ENCODE results near the gene CHMP1A. TPM values are rescaled to one million over a fixed set of nuclear protein-coding genes. Genes with fewer than 3 reads are reported as not detected.
"Not testable (repeated sequence)": the region's sequence is repeated elsewhere in the genome, so short reads cannot be mapped to it uniquely, and the experiment has no call there.

The CHMP1A gene
- polyA plus RNA-seq, 3 donors from 2014 or later, result 102 to 111 (median 103) TPM

DNA sequence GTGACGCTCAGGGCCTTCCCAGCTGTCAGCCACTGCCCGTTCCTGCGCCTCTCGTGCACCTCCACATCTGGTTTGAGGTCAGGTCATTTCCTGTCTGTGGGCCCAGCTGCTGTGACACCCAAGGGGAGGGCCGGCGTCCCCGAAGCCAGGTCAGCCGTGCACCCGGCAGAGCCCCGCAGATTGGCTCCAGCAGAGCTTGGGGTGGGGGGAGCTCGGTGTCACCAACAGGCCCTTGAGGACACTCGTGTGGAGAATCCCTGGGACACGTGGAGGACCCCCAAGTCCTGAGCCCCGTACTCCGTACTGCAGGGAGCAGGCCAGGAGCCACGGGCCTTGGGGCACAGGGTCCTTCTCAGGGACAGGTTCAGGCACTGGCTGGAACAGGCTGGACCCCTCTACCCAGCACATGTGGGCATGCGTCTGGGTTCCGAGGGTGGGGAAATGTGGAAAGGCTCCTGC, 39.2 kb upstream of the CHMP1A start:
- Mint-ChIP-seq H3K27ac (peak overlapping the region; percentile 51 to 88 (median 78)), H3K4me1 (peaks cover 24 to 45% of the 10 kb centered on the region in 2 donors), H3K27me3 (ENCODE audit: low read depth in 3 of 3) (peaks cover 5 to 28% (median 25%) of the 10 kb centered on the region in 3 donors), H3K9me3 (no peaks in the 10 kb centered on the region), H3K4me3 (peak overlapping the region; percentile 31 to 75 (median 71)), H3K36me3 (peaks cover 4 to 5% (median 5%) of the 10 kb centered on the region in 3 donors)
- DNase-seq, result peak; percentile 82 to 84 (median 83)

- peaks cover 5 to 28% (median 21%) of the 10 kb centered on the region in 3 donors for H3K27me3 Mint-ChIP-seq (ENCODE audit: low read depth in 3 of 3)
- peaks cover 24 to 45% of the 10 kb centered on the region in 2 donors for H3K4me1 Mint-ChIP-seq
- H3K27ac Mint-ChIP-seq, result peak overlapping the region in 5 of 6 donors; percentile 72 to 88 (median 79)
- no peaks in the 10 kb centered on the region for H3K9me3 Mint-ChIP-seq
- peaks cover 4 to 5% (median 5%) of the 10 kb centered on the region in 3 donors for H3K36me3 Mint-ChIP-seq
- H3K4me3 Mint-ChIP-seq, result peak overlapping the region; percentile 31 to 75 (median 71)
- no peak for DNase-seq
These were observed 38.6 kb upstream of the CHMP1A start for GRCh38 chr16:89695875-89696669.

DNA sequence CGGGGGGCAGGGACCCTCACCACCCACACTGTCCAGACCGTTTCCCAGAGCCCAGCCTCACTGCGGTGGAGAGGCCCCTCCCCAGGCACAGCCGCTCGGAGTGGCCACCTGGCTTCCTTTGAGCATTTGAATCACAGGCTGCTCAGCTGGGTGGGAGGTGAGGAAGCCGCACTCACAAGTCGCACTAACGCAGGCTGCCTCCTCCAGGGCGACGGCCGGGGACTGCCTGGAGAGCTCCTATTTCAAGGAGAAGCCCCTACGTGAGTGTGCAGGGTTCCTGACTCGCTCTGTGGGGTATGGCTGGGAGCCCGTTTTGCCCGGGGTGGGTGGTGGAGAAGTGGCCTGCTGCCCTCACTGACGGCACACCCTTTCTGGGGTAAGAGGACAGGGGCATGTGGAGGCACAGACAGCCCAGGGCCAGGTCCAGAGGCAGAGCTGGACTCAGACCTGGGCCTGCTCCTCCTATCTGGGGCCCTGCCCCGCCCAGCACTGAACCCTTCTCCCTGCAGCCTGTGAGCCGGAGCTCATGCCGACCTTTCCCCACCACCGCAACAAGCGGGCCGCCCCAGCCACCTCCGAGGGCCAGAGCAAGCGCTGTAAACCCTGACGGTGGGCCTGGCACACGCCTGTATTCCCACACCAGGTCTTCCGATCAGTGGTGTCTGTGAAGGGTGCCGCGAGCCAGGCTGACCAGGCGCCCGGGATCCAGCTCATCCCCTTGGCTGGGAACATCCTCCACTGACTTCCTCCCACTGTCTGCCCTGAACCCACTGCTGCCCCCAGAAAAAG, 37.8 kb upstream of the CHMP1A start:
- H3K36me3 Mint-ChIP-seq, result peaks cover 5 to 7% (median 6%) of the 10 kb centered on the region in 3 donors
- no peaks in the 10 kb centered on the region for H3K9me3 Mint-ChIP-seq
- peaks cover 24 to 42% of the 10 kb centered on the region in 2 donors for H3K4me1 Mint-ChIP-seq
- no peak for DNase-seq
- H3K4me3 Mint-ChIP-seq, result peak overlapping the region in 1 of 5 donors; percentile 14
- peaks cover 5 to 28% (median 17%) of the 10 kb centered on the region in 3 donors for H3K27me3 Mint-ChIP-seq (ENCODE audit: low read depth in 3 of 3)
- peak overlapping the region in 5 of 6 donors; percentile 16 to 85 (median 46) for H3K27ac Mint-ChIP-seq

DNA sequence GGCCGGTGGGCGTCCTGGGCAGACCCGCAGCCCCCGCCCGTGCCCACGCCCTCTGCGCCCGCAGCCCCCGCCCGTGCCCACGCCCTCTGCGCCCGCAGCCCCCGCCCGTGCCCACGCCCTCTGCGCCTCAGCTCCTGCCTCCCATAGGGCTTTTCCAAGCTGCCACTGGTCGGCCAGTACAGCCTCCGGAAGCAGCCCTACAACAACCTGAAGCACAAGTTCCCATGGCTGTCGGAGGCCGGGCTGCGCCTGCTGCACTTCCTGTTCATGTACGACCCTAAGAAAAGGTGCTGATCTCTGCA, 37.2 kb upstream of the CHMP1A start:
- Mint-ChIP-seq H3K36me3 (peaks cover 5 to 10% (median 9%) of the 10 kb centered on the region in 3 donors), H3K27me3 (ENCODE audit: low read depth in 3 of 3) (peaks cover 2 to 25% (median 13%) of the 10 kb centered on the region in 3 donors), H3K4me1 (peaks cover 24 to 41% of the 10 kb centered on the region in 2 donors), H3K27ac (peak overlapping the region in 3 of 6 donors; percentile 16 to 53 (median 46)), H3K4me3 (peak overlapping the region in 1 of 5 donors; percentile 14)
- H3K9me3 Mint-ChIP-seq, DNase-seq: not testable (repeated sequence)

DNA sequence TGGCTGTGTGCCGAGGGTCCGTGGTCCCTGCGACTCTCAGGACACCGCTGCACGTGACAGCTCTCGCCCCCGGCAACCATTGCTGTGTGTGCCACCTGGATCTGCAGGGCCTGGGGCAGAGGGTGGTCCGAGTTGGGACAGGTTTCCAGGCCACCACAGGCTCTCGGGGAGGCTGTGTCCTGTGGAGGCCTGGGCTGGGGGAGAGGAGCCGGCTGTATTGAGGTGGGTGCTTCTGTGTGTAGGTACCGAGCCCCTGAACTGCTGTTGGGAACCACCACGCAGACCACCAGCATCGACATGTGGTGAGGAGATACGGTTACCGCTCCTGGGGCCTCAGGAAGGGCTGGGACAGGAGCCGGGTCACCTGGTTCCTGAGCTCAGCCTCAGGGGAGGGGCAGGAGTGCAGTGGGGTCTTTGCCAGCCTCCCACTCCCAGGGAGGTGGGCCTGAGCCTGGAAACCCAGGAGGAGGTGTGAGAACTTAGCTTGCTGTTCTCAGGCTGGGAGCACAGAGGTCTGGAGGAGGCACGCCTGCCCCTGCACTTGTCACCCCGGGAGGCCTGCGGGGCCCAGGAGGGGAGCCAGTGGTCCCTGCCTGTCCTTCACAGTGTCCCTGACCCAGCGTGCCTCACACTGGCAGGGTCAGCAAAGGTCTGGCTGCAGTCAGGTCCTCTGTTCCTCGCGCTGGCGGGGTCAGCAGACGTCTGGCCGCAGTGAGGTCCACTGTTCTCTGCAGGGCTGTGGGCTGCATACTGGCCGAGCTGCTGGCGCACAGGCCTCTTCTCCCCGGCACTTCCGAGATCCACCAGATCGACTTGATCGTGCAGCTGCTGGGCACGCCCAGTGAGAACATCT, 36.6 kb upstream of the CHMP1A start:
- Mint-ChIP-seq H3K27me3 (ENCODE audit: low read depth in 3 of 3) (peaks cover 2 to 25% (median 13%) of the 10 kb centered on the region in 3 donors), H3K36me3 (peaks cover 5 to 10% (median 9%) of the 10 kb centered on the region in 3 donors), H3K4me3 (no peak overlapping the region), H3K4me1 (peaks cover 22 to 38% of the 10 kb centered on the region in 2 donors), H3K9me3 (no peaks in the 10 kb centered on the region), H3K27ac (no peak overlapping the region)
- DNase-seq, result no peak

DNA sequence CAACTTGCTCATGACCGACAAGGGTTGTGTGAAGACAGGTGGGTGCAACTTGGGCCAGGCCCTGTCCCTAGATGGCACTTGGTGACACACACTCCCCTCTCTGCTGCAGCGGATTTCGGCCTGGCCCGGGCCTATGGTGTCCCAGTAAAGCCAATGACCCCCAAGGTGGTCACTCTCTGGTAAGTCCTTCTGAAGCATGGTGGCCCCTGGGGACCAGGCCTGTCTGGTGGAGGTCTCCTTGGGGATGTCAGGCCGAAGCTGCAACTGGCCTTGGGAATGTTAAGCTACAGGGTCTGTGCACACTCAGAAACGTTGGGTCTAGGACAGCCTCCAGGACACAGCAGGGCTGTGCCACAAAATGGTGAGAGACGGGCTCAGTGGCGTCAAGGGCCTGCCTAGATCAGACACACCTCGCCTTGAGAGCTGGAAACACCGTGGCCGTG, 35.8 kb upstream of the CHMP1A start:
- H3K36me3 Mint-ChIP-seq, result peaks cover 5 to 10% (median 9%) of the 10 kb centered on the region in 3 donors
- no peaks in the 10 kb centered on the region for H3K9me3 Mint-ChIP-seq
- H3K4me3 Mint-ChIP-seq, result no peak overlapping the region
- no peak for DNase-seq
- H3K27me3 Mint-ChIP-seq (ENCODE audit: low read depth in 3 of 3), result peaks cover 2 to 25% (median 13%) of the 10 kb centered on the region in 3 donors
- H3K27ac Mint-ChIP-seq, result no peak overlapping the region
- H3K4me1 Mint-ChIP-seq, result peaks cover 18 to 36% of the 10 kb centered on the region in 2 donors

DNA sequence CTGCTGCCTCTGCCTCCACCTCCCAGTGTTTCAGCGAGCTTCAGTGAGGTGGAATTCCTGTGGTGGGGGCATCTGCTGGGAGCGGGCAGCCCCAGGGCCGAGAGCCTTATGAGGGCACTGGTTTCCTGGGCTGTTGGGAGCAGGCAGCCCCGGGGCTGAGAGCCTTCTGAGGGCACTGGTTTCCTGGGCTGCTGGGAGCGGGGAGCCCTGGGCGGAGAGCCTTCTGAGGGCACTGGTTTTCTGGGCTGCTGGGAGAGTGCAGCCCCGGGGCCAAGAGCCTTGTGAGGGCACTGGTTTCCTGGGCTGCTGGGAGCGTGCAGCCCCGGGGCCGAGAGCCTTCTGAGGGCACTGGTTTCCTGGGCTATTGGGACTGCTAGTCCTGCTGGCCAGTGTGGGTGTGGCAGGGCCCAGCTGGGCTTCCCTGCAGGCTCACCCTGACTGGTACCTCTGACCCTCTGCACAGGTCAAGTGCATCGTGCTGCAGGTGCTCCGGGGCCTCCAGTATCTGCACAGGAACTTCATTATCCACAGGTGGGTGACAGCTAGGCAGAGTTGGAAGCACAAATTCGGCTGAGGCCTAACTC, 34.6 kb upstream of the CHMP1A start:
- Mint-ChIP-seq H3K9me3 (no peaks in the 10 kb centered on the region), H3K4me3 (no peak overlapping the region), H3K36me3 (peaks cover 5 to 10% (median 9%) of the 10 kb centered on the region in 3 donors), H3K4me1 (peaks cover 26 to 43% of the 10 kb centered on the region in 2 donors), H3K27ac (no peak overlapping the region), H3K27me3 (ENCODE audit: low read depth in 3 of 3) (peaks cover 2 to 25% (median 13%) of the 10 kb centered on the region in 3 donors)
- DNase-seq, result no peak

DNA sequence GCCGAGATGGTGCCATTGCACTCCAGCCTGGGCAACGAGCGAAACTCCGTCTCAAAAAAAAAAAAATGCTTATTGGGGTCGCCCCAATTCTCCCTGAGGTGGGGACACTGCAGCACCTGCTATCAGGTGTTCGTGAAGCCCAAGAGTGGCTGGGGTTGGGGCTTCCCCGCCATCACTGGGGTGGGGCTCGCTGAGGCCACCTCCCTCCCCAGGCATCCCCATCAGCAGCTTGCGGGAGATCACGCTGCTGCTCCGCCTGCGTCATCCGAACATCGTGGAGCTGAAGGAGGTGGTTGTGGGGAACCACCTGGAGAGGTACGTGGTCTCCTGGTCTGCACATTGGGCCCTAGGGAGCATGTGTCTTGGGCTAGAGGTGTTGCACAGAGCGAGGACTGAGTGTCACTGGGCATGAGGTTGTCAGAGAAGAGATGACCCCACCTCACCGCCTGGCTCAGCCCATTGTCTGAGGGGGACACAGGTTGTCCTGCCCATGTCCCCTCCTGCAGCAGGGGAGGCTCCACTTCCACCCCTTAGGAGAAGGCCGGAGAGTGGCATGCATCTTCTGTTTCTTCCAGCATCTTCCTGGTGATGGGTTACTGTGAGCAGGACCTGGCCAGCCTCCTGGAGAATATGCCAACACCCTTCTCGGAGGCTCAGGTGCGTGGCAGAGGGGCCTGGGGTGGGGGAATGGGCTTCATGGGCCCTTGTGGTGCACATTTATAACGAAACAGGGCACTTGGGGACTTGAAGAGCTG, 33.9 kb upstream of the CHMP1A start:
- no peak for DNase-seq
- H3K4me1 Mint-ChIP-seq, result peaks cover 21 to 41% of the 10 kb centered on the region in 2 donors
- H3K9me3 Mint-ChIP-seq, result no peaks in the 10 kb centered on the region
- no peak overlapping the region for H3K27ac Mint-ChIP-seq
- no peak overlapping the region for H3K4me3 Mint-ChIP-seq
- peaks cover 2 to 22% (median 13%) of the 10 kb centered on the region in 3 donors for H3K27me3 Mint-ChIP-seq (ENCODE audit: low read depth in 3 of 3)
- peaks cover 5 to 10% (median 9%) of the 10 kb centered on the region in 3 donors for H3K36me3 Mint-ChIP-seq

DNA sequence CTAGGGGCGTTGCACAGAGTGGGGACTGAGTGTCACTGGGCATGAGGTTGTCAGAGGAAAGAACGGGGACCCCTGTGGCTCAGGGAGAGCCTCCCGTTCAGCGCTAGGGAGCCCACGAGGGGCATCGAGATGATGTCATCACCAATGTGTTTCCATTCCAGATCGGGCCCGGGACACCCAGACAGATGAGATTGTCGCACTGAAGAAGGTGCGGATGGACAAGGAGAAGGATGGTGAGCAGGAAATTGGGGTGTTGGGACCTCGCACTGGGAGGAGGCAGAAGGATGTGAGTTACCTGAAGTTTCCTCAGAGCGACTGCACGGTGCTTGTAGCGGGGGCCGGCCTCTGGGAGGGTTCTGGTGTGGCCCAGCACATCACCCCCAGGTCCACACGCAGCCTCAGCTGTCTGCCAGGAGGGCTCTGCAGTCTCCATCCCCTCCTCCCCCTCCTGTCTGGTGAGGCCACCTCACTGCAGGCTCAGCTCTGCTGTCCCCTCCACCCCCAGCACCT, 32.9 kb upstream of the CHMP1A start:
- H3K27ac Mint-ChIP-seq, result no peak overlapping the region
- H3K9me3 Mint-ChIP-seq, result no peaks in the 10 kb centered on the region
- no peak for DNase-seq
- H3K4me3 Mint-ChIP-seq, result no peak overlapping the region
- H3K27me3 Mint-ChIP-seq (ENCODE audit: low read depth in 3 of 3), result peaks cover 2 to 18% (median 13%) of the 10 kb centered on the region in 3 donors
- H3K36me3 Mint-ChIP-seq, result peaks cover 5 to 10% (median 9%) of the 10 kb centered on the region in 3 donors
- H3K4me1 Mint-ChIP-seq, result peaks cover 11 to 36% of the 10 kb centered on the region in 2 donors

DNA sequence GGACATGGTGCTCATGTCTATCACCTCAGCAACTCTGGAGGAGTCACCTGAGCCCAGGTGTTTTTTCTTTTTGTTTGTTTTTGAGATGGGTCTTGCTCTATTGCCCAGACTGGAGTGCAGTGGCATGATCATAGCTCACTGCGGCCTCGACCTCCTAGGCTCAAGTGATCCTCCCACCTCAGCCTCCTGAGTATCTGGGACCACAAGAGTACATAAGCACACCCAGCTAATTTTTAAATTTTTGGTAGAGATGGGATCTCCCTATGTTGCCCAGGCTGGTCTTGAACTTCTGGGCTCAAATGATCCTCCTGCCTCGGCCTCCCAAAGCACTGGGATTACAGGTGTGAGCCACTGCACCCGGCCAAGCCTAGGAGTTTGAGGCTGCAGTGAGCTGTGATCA, 32.1 kb upstream of the CHMP1A start:
- not testable (repeated sequence) for DNase-seq, H3K27ac Mint-ChIP-seq, H3K4me3 Mint-ChIP-seq, H3K9me3 Mint-ChIP-seq
- Mint-ChIP-seq H3K27me3 (ENCODE audit: low read depth in 3 of 3) (peaks cover 2 to 11% (median 10%) of the 10 kb centered on the region in 3 donors), H3K4me1 (peaks cover 9 to 30% of the 10 kb centered on the region in 2 donors), H3K36me3 (peaks cover 5 to 12% (median 10%) of the 10 kb centered on the region in 3 donors)

- Mint-ChIP-seq H3K36me3 (peaks cover 5 to 12% (median 10%) of the 10 kb centered on the region in 3 donors), H3K27ac (no peak overlapping the region), H3K27me3 (ENCODE audit: low read depth in 3 of 3) (peaks cover 1 to 12% (median 11%) of the 10 kb centered on the region in 3 donors), H3K9me3 (no peaks in the 10 kb centered on the region), H3K4me3 (no peak overlapping the region), H3K4me1 (peaks cover 9 to 32% of the 10 kb centered on the region in 2 donors)
- no peak for DNase-seq
These were observed 31.6 kb upstream of the CHMP1A start for GRCh38 chr16:89689142-89689541.

DNA sequence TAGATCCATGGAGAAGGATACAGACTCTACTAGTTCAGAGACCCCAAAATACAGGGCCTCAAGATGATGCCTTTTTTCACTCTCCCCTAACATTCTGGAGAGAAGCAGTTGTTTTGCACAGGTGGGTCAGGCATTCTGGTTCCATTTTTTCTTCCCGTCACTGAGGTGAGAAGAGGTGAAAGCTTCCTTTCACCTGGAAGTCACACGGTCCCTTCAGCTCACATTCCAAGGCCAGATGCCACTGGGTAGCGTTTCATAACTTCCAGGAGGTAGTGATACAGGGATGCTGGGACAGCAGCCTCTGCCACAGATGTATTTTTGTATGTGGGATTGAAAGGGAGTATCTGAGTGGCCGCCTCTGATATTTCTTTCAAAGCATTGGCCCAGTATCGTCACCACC, 30.9 kb upstream of the CHMP1A start:
- Mint-ChIP-seq H3K27me3 (ENCODE audit: low read depth in 3 of 3) (peaks cover 2 to 7% (median 4%) of the 10 kb centered on the region in 3 donors), H3K36me3 (peaks cover 2 to 10% (median 8%) of the 10 kb centered on the region in 3 donors), H3K9me3 (no peaks in the 10 kb centered on the region), H3K4me3 (peak overlapping the region; percentile 42 to 95 (median 90)), H3K4me1 (peaks cover 9 to 27% of the 10 kb centered on the region in 2 donors), H3K27ac (no peak overlapping the region)
- no peak for DNase-seq

All from immature natural killer cell (primary cell).